OCI-LY1 (cell line): ENCODE results near the gene CDKN2B-AS1.

ENCODE experiments used
- EZH2 ChIP-seq: fragments of 200-600 bp; sonication (generic), shearing (Covaris generic); IDR thresholded peaks from 2 replicates; pipeline ENCODE4 v1.8.0; 2017; ENCODE audit warnings: borderline replicate concordance, mixed run types, mild to moderate bottlenecking, antibody characterized with exemption, low read length, moderate library complexity, mixed read lengths
- TF ChIP-seq, protein P1 (sequence below): fragments of 200-600 bp; sonication (generic), shearing (Covaris generic); IDR thresholded peaks from 2 replicates; pipeline ENCODE4 v1.5.1; 2017; ENCODE audit warnings: mild to moderate bottlenecking, antibody characterized with exemption, low read length, moderate library complexity, mixed read lengths

DNA sequence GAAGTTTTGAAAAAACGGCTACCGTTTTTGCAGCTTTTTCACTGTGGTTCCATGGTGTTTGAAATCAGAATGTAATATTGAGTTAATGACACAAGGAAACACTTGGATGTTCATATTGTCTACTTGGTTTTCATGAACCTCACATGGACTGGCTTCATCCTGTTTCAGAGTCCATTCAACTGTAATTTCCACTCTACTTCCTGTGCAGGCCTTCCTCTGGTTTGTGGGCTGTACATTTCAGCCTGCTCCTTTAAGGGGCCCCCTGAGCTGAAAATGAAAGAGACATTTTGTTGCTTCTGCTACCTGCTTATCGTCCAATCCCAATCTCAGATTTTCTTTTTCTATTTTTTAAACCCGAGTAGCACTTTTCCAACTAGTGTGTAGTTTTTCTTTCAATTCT, 56.3 kb downstream of the CDKN2B-AS1 start:
- no peak for TF ChIP-seq EZH2
- TF ChIP-seq, protein P1, sequence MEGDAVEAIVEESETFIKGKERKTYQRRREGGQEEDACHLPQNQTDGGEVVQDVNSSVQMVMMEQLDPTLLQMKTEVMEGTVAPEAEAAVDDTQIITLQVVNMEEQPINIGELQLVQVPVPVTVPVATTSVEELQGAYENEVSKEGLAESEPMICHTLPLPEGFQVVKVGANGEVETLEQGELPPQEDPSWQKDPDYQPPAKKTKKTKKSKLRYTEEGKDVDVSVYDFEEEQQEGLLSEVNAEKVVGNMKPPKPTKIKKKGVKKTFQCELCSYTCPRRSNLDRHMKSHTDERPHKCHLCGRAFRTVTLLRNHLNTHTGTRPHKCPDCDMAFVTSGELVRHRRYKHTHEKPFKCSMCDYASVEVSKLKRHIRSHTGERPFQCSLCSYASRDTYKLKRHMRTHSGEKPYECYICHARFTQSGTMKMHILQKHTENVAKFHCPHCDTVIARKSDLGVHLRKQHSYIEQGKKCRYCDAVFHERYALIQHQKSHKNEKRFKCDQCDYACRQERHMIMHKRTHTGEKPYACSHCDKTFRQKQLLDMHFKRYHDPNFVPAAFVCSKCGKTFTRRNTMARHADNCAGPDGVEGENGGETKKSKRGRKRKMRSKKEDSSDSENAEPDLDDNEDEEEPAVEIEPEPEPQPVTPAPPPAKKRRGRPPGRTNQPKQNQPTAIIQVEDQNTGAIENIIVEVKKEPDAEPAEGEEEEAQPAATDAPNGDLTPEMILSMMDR, result no peak
